Suprapubic skin (tissue), 3 donors: ENCODE data around the gene FAM131B.
"Not testable (repeated sequence)": the region's sequence is repeated elsewhere in the genome, so short reads cannot be mapped to it uniquely, and the experiment has no call there.

Source experiments
- CTCF ChIP-seq, 2 donors: fragments of 200-600 bp in 1 of 2; fragments of 450-650 bp in 1 of 2; sonication (generic) in 1 of 2; IDR thresholded peaks; one replicate each; pipeline ENCODE4 v1.5.1; 2016 to 2019; ENCODE audit warnings: antibody characterized with exemption in 2 of 2, mild to moderate bottlenecking in 1 of 2, moderate library complexity in 1 of 2
- POLR2A ChIP-seq, 2 donors: fragments of 450-650 bp; IDR thresholded peaks; one replicate each; pipeline ENCODE4 v1.6.1; 2017; ENCODE audit warnings: antibody characterized with exemption in 2 of 2, mild to moderate bottlenecking in 2 of 2, moderate library complexity in 2 of 2

- TF ChIP-seq CTCF, POLR2A (IDR thresholded peaks at IDR 0.05): not testable (repeated sequence)
Measured at GRCh38 chr7:143392427-143392826, 29.9 kb upstream of the FAM131B start.
